HCT116 (cell line): ENCODE data around the gene ALKBH8.

Source experiments
- CTCF ChIP-seq, 3 experiments: fragments of 200-600 bp in 1 of 3; sonication (generic) in 1 of 3; IDR thresholded peaks in 2 of 3; conservative IDR thresholded peaks in 1 of 3; 2 replicates each; pipeline ENCODE4 v1.5.1; 2012 to 2017; ENCODE audit warnings: low read depth in 2 of 3, low read length in 2 of 3, antibody characterized with exemption in 1 of 3, borderline replicate concordance in 1 of 3, control low read depth in 1 of 3, mild to moderate bottlenecking in 1 of 3, mixed read lengths in 1 of 3, mixed run types in 1 of 3, moderate library complexity in 1 of 3; ENCODE audit not compliant: insufficient read depth in 1 of 3
- EGR1 ChIP-seq: IDR thresholded peaks from 2 replicates; pipeline ENCODE4 v1.6.1; 2012; ENCODE audit warnings: low read depth
- MAX ChIP-seq: IDR thresholded peaks from 2 replicates; pipeline ENCODE4 v1.6.1; 2012
- POLR2A ChIP-seq: IDR thresholded peaks from 2 replicates; pipeline ENCODE4 v1.7.0; 2011; ENCODE audit warnings: borderline replicate concordance; ENCODE audit not compliant: insufficient read depth, insufficient read length; ENCODE audit errors: extremely low read depth
- POLR2AphosphoS5 ChIP-seq: IDR thresholded peaks from 2 replicates; pipeline ENCODE4 v1.6.1; 2011; ENCODE audit warnings: mild to moderate bottlenecking, low read depth, low read length, moderate library complexity
- YY1 ChIP-seq: IDR thresholded peaks from 2 replicates; pipeline ENCODE4 v1.6.1; 2011; ENCODE audit warnings: low read length, low read depth, moderate library complexity, mild to moderate bottlenecking; ENCODE audit not compliant: insufficient replicate concordance; ENCODE audit errors: extremely low read depth
- ZBTB33 ChIP-seq: IDR thresholded peaks from 2 replicates; pipeline ENCODE4 v1.6.1; 2011; ENCODE audit warnings: mild to moderate bottlenecking, low read length, moderate library complexity; ENCODE audit not compliant: insufficient replicate concordance; ENCODE audit errors: extremely low read depth

GRCh38 chr11:107490836-107491235 lies 74.7 kb downstream of the ALKBH8 start:
- no peak for TF ChIP-seq CTCF (IDR thresholded peaks at IDR 0.05 in 2 of 3, conservative IDR thresholded peaks at IDR 0.05 in 1 of 3; ENCODE audit: borderline replicate concordance in 1 of 3, insufficient read depth in 1 of 3, low read depth in 2 of 3, low read length in 2 of 3)
- no peak for TF ChIP-seq POLR2A
- TF ChIP-seq POLR2AphosphoS5 = no peak
- TF ChIP-seq ZBTB33 = no peak
- no peak for TF ChIP-seq MAX
- TF ChIP-seq YY1 = no peak
- TF ChIP-seq EGR1 = no peak
